ENCODE measurements around the gene LY6G6C. TPM values are rescaled to one million over a fixed set of nuclear protein-coding genes. Genes with fewer than 3 reads are reported as not detected.
A peak's percentile ranks its signal among the peaks of the same experiment; 100 is the strongest.

Gene LY6G6C
- total and polyA plus RNA-seq, 2 of the 13 experiments (the other 11 are each of a cell fraction or from before 2014, with no cell fraction given): 0.15 TPM; not detected in 1

GRCh38 chr6:31680226-31681134, 41.1 kb downstream of the LY6G6C start, which contains the start of gene LY6G5C (continued):
- TF ChIP-seq, protein P1, sequence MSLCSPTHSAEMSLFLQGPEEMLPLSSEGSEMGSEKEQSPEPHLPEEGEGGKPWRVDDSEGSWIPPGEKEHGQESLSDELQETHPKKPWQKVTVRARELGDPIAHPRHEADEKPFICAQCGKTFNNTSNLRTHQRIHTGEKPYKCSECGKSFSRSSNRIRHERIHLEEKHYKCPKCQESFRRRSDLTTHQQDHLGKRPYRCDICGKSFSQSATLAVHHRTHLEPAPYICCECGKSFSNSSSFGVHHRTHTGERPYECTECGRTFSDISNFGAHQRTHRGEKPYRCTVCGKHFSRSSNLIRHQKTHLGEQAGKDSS (CRISPR knock-in tag; IDR thresholded peaks at IDR 0.05; ENCODE audit: borderline replicate concordance, low read depth): 0 out of 2 replicates have a peak, but pooled peaks have one; percentile 20
- TF ChIP-seq CTCF (CRISPR knock-in tag; IDR thresholded peaks at IDR 0.05) (peak; percentile 97), SOX6 (IDR thresholded peaks at IDR 0.05) (no peak), SOX6 (CRISPR knock-in tag; IDR thresholded peaks at IDR 0.05) (no peak), KDM6A (CRISPR knock-in tag; IDR thresholded peaks at IDR 0.05; ENCODE audit: low read depth) (no peak), ZNF878 (CRISPR knock-in tag; IDR thresholded peaks at IDR 0.05) (no peak), CCDC6 (CRISPR knock-in tag; IDR thresholded peaks at IDR 0.05) (no peak), GFI1 (CRISPR knock-in tag; IDR thresholded peaks at IDR 0.05; ENCODE audit: borderline replicate concordance) (no peak), EZH2 (conservative IDR thresholded peaks at IDR 0.05; ENCODE audit: low read depth, low read length) (no peak), SMC3 (IDR thresholded peaks at IDR 0.05; ENCODE audit: low read length) (peak; percentile 92), ZNF263 (CRISPR knock-in tag; IDR thresholded peaks at IDR 0.05) (0 out of 2 replicates have a peak, but pooled peaks have one; percentile 37), ZNF24 (IDR thresholded peaks at IDR 0.05) (no peak), ZNF530 (CRISPR knock-in tag; IDR thresholded peaks at IDR 0.05; ENCODE audit: low read depth) (no peak), ZNF749 (CRISPR knock-in tag; IDR thresholded peaks at IDR 0.05; ENCODE audit: borderline replicate concordance) (no peak), AKAP8 (CRISPR knock-in tag; IDR thresholded peaks at IDR 0.05) (no peak)

Data from HepG2 (cell line).